ENCODE measurements around the gene SERGEF. TPM values are rescaled to one million over a fixed set of nuclear protein-coding genes. Genes with fewer than 3 reads are reported as not detected.

SERGEF gene
- total and polyA plus RNA-seq, 10 of the 15 experiments (the other 5 are each of a cell fraction or from before 2014, with no cell fraction given), result 14.6 to 27.8 (median 22.4) TPM

DNA sequence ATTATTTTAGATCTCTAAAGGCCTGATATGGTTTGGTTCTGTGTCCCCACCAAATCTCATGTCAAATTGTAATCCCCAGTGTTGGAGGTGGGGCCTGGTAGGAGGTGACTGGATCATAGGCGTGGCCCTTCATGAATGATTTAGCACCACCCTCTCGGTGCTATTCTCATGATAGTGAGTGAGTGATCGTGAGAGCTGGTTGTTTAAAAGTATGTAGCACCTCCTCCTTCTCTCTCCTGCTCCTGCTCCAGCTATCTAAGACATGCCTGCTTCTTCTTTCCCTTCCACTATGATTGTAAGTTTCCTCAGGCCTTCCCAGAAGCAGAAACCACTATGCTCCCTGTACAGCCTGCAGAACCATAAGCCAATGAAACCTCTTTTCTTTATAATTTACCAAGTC, 114.1 kb downstream of the SERGEF start:
- Histone ChIP-seq H3K4me2 (ENCODE audit: control insufficient read depth, insufficient read depth) (no peak overlapping the region), H3K27me3 (replicated peaks in 1 of 2; ENCODE audit: control insufficient read depth in 2 of 2, insufficient read depth in 2 of 2, low read length in 1 of 2) (no peaks in the 10 kb centered on the region), H3K27ac (ENCODE audit: control insufficient read depth, insufficient read depth) (no peak overlapping the region), H4K20me1 (ENCODE audit: control insufficient read depth, insufficient read depth) (no peaks in the 10 kb centered on the region), H2AFZ (ENCODE audit: control insufficient read depth, low read depth, low read length) (no peak overlapping the region), H3K36me3 (ENCODE audit: control insufficient read depth in 2 of 2, insufficient read depth in 2 of 2, low read length in 1 of 2) (peaks cover 0 to 1% of the 10 kb centered on the region in 2 experiments; a peak in 2 of 4 replicates), H3K9ac (ENCODE audit: control insufficient read depth, insufficient read depth, low read length) (no peak overlapping the region), H3K4me1 (ENCODE audit: control insufficient read depth, insufficient read depth, low read length) (no peaks in the 10 kb centered on the region), H3K9me3 (replicated peaks; ENCODE audit: control insufficient read depth, insufficient read depth, low read length) (no peaks in the 10 kb centered on the region), H3K4me3 (no peak overlapping the region), H3K79me2 (ENCODE audit: control insufficient read depth, insufficient read depth, low read length) (no peaks in the 10 kb centered on the region)
- DNase-seq (ENCODE audit: low read depth, low spot score), result no peak
- TF ChIP-seq SREBF1 (IDR thresholded peaks at IDR 0.05; ENCODE audit: low read length), result no peak
- no peak for TF ChIP-seq JUNB (IDR thresholded peaks at IDR 0.05)
- no peak for TF ChIP-seq ASH2L (IDR thresholded peaks at IDR 0.05; ENCODE audit: borderline replicate concordance, low read depth)
- TF ChIP-seq MYC (IDR thresholded peaks at IDR 0.05; ENCODE audit: insufficient read depth, insufficient read length, insufficient replicate concordance, low read length, severe bottlenecking), result no peak
- no peak for TF ChIP-seq CREM (IDR thresholded peaks at IDR 0.05; ENCODE audit: low read depth)
- TF ChIP-seq NFXL1 (IDR thresholded peaks at IDR 0.05; ENCODE audit: borderline replicate concordance), result no peak
- TF ChIP-seq, protein P1, sequence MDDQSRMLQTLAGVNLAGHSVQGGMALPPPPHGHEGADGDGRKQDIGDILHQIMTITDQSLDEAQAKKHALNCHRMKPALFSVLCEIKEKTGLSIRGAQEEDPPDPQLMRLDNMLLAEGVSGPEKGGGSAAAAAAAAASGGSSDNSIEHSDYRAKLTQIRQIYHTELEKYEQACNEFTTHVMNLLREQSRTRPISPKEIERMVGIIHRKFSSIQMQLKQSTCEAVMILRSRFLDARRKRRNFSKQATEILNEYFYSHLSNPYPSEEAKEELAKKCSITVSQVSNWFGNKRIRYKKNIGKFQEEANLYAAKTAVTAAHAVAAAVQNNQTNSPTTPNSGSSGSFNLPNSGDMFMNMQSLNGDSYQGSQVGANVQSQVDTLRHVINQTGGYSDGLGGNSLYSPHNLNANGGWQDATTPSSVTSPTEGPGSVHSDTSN (IDR thresholded peaks at IDR 0.05; ENCODE audit: insufficient replicate concordance, low read depth, low read length), result no peak
- no peak for TF ChIP-seq KAT2A (conservative IDR thresholded peaks at IDR 0.05; ENCODE audit: control insufficient read depth, low read depth, low read length)
- TF ChIP-seq, protein P2, sequence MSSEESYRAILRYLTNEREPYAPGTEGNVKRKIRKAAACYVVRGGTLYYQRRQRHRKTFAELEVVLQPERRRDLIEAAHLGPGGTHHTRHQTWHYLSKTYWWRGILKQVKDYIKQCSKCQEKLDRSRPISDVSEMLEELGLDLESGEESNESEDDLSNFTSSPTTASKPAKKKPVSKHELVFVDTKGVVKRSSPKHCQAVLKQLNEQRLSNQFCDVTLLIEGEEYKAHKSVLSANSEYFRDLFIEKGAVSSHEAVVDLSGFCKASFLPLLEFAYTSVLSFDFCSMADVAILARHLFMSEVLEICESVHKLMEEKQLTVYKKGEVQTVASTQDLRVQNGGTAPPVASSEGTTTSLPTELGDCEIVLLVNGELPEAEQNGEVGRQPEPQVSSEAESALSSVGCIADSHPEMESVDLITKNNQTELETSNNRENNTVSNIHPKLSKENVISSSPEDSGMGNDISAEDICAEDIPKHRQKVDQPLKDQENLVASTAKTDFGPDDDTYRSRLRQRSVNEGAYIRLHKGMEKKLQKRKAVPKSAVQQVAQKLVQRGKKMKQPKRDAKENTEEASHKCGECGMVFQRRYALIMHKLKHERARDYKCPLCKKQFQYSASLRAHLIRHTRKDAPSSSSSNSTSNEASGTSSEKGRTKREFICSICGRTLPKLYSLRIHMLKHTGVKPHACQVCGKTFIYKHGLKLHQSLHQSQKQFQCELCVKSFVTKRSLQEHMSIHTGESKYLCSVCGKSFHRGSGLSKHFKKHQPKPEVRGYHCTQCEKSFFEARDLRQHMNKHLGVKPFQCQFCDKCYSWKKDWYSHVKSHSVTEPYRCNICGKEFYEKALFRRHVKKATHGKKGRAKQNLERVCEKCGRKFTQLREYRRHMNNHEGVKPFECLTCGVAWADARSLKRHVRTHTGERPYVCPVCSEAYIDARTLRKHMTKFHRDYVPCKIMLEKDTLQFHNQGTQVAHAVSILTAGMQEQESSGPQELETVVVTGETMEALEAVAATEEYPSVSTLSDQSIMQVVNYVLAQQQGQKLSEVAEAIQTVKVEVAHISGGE (CRISPR knock-in tag; IDR thresholded peaks at IDR 0.05), result no peak
- TF ChIP-seq MXI1 (IDR thresholded peaks at IDR 0.05; ENCODE audit: low read depth, low read length), result no peak
- TF ChIP-seq EED (IDR thresholded peaks at IDR 0.05; ENCODE audit: low read depth), result no peak
- TF ChIP-seq POLR2AphosphoS2 (IDR thresholded peaks at IDR 0.05; ENCODE audit: low read depth, low read length), result no peak
- TF ChIP-seq BACH1 (IDR thresholded peaks at IDR 0.05; ENCODE audit: borderline replicate concordance), result no peak
- no peak for TF ChIP-seq CREB1 (IDR thresholded peaks at IDR 0.05; ENCODE audit: low read depth)
- TF ChIP-seq, protein P3, sequence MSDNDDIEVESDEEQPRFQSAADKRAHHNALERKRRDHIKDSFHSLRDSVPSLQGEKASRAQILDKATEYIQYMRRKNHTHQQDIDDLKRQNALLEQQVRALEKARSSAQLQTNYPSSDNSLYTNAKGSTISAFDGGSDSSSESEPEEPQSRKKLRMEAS (IDR thresholded peaks at IDR 0.05; ENCODE audit: low read depth, low read length), result no peak
- TF ChIP-seq, protein P4, sequence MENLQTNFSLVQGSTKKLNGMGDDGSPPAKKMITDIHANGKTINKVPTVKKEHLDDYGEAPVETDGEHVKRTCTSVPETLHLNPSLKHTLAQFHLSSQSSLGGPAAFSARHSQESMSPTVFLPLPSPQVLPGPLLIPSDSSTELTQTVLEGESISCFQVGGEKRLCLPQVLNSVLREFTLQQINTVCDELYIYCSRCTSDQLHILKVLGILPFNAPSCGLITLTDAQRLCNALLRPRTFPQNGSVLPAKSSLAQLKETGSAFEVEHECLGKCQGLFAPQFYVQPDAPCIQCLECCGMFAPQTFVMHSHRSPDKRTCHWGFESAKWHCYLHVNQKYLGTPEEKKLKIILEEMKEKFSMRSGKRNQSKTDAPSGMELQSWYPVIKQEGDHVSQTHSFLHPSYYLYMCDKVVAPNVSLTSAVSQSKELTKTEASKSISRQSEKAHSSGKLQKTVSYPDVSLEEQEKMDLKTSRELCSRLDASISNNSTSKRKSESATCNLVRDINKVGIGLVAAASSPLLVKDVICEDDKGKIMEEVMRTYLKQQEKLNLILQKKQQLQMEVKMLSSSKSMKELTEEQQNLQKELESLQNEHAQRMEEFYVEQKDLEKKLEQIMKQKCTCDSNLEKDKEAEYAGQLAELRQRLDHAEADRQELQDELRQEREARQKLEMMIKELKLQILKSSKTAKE (IDR thresholded peaks at IDR 0.05; ENCODE audit: low read depth, poor library complexity, severe bottlenecking), result no peak
- TF ChIP-seq IKZF1 (conservative IDR thresholded peaks at IDR 0.05), result no peak
- no peak for TF ChIP-seq BCL11A (IDR thresholded peaks at IDR 0.05; ENCODE audit: low read depth, low read length)
- CTCF ChIA-PET, result interaction anchor here (0.8 to 1.2 kb wide), 4 partner anchors 26 to 168 kb away, joined by 3 to 5 read pairs (median 3); no protein-coding TSS in a partner anchor
- WGBS (ENCODE audit: insufficient coverage, insufficient replicate concordance, low lambda C conversion rate, missing lambda C conversion rate), result 100% methylated on average over 3 of the region's 3 CpGs
- no peak for ATAC-seq
- no peak for FAIRE-seq
- in situ Hi-C loops (cut with MboI), result no loop called here
- no TSS peak for BruUV-seq (replicated peaks)
- RAD21 ChIA-PET (ENCODE audit: unreplicated experiment), result no interaction called here
- intact Hi-C loops (cut with micrococcal nuclease; ENCODE audit: unreplicated experiment), result no loop called here
- POLR2A ChIA-PET, result no interaction called here
- SMC1A ChIA-PET (ENCODE audit: uncharacterized antibody, unreplicated experiment), result interaction anchor here (1.2 kb wide), 1 partner anchor 28 kb away, joined by 3 read pairs; no protein-coding TSS in a partner anchor
